ENCODE data around the gene GNA12.

GRCh38 chr7:2856388-2857169, 12.5 kb upstream of the GNA12 start:
- TF ChIP-seq, protein P1, sequence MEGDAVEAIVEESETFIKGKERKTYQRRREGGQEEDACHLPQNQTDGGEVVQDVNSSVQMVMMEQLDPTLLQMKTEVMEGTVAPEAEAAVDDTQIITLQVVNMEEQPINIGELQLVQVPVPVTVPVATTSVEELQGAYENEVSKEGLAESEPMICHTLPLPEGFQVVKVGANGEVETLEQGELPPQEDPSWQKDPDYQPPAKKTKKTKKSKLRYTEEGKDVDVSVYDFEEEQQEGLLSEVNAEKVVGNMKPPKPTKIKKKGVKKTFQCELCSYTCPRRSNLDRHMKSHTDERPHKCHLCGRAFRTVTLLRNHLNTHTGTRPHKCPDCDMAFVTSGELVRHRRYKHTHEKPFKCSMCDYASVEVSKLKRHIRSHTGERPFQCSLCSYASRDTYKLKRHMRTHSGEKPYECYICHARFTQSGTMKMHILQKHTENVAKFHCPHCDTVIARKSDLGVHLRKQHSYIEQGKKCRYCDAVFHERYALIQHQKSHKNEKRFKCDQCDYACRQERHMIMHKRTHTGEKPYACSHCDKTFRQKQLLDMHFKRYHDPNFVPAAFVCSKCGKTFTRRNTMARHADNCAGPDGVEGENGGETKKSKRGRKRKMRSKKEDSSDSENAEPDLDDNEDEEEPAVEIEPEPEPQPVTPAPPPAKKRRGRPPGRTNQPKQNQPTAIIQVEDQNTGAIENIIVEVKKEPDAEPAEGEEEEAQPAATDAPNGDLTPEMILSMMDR (IDR thresholded peaks at IDR 0.05) = no peak
- TF ChIP-seq POLR2A (IDR thresholded peaks at IDR 0.05) = no peak

Data from adrenal gland (tissue), 5 donors.